B cell (primary cell): Measurements from ENCODE around the gene CHD5. TPM values are rescaled to one million over a fixed set of nuclear protein-coding genes. Genes with fewer than 3 reads are reported as not detected.

Experiments
- ATAC-seq: fragments of 200-7000 bp; cut with Tn5 transposase; one replicate; pipeline ENCODE4 v1.10.0; 2021; ENCODE audit warnings: low read depth, mild to moderate bottlenecking, moderate number of reproducible peaks, moderate library complexity
- CTCF ChIA-PET: fragments of 350-600 bp; sonication (Branson Sonifier 250); formaldehyde crosslinking; loops from one replicate; lab custom pipeline; 2021; ENCODE audit warnings: antibody characterized with exemption, inconsistent platforms; lab: Charles Lee
- POLR2A ChIA-PET: fragments of 350-600 bp; sonication (Branson Sonifier 250); formaldehyde crosslinking; loops from one replicate; lab custom pipeline; 2021; ENCODE audit warnings: antibody characterized with exemption; lab: Charles Lee
- DNase-seq: peaks from one replicate; pipeline ENCODE4 v3.0.0; 2013
- H2AFZ ChIP-seq: 2 replicates; pipeline ENCODE4 v1.6.1; 2012; ENCODE audit warnings: mild to moderate bottlenecking, low read depth, low read length; ENCODE audit not compliant: insufficient read depth, poor library complexity, severe bottlenecking
- H3K27ac ChIP-seq, 2 donors: 1 replicate in 1 of 2; 2 replicates in 1 of 2; pipeline ENCODE4 v1.5.1; 2012 to 2013; ENCODE audit warnings: low read length in 2 of 2, mild to moderate bottlenecking in 2 of 2, moderate library complexity in 1 of 2
- H3K27me3 ChIP-seq, 4 experiments: fragments of 200-600 bp in 1 of 4; sonication (generic) in 1 of 4; replicated peaks in 1 of 4; 1 replicate in 2 of 4; 2 replicates in 2 of 4; pipeline versions ENCODE4 v1.6.1 to v1.7.0; 2013 to 2016; ENCODE audit warnings: low read length in 3 of 4, mild to moderate bottlenecking in 2 of 4, mixed read lengths in 1 of 4, moderate library complexity in 1 of 4; ENCODE audit not compliant: insufficient read depth in 4 of 4, control insufficient read depth in 3 of 4; ENCODE audit errors: control extremely low read depth in 1 of 4
- H3K36me3 ChIP-seq, 2 experiments: replicated peaks in 1 of 2; 1 replicate in 1 of 2; 2 replicates in 1 of 2; pipeline versions ENCODE4 v1.6.1 to v1.7.1; 2013; ENCODE audit warnings: low read length in 1 of 2; ENCODE audit not compliant: insufficient read depth in 2 of 2, control insufficient read depth in 1 of 2; ENCODE audit errors: control extremely low read depth in 1 of 2, extremely low read depth in 1 of 2
- H3K4me1 ChIP-seq, 2 donors: fragments of 200-600 bp in 1 of 2; sonication (generic) in 1 of 2; 1 replicate in 1 of 2; 2 replicates in 1 of 2; pipeline versions ENCODE4 v1.5.1 to v1.6.1; 2013 to 2017; ENCODE audit warnings: low read length in 2 of 2; ENCODE audit not compliant: control insufficient read depth in 2 of 2, insufficient read depth in 2 of 2
- H3K4me2 ChIP-seq: replicated peaks from 2 replicates; pipeline ENCODE3; 2012; ENCODE audit warnings: mild to moderate bottlenecking, low read depth, low read length; ENCODE audit not compliant: poor library complexity, severe bottlenecking
- H3K4me3 ChIP-seq, 5 experiments: fragments of 200-600 bp in 1 of 5; sonication (generic) in 1 of 5; 1 replicate in 3 of 5; 2 replicates in 2 of 5; pipeline versions ENCODE4 v1.5.1 to v1.7.0; 2011 to 2016; ENCODE audit warnings: low read length in 4 of 5, mild to moderate bottlenecking in 4 of 5, low read depth in 2 of 5, control low read depth in 1 of 5, moderate library complexity in 1 of 5; ENCODE audit not compliant: insufficient read depth in 1 of 5; ENCODE audit errors: control extremely low read depth in 1 of 5, extremely low read depth in 1 of 5
- H3K79me2 ChIP-seq: fragments of 200-600 bp; sonication (generic); one replicate; pipeline ENCODE4 v1.6.0; 2016; ENCODE audit warnings: low read length; ENCODE audit not compliant: control insufficient read depth, insufficient read depth
- H3K9ac ChIP-seq: fragments of 200-600 bp; sonication (generic); 2 replicates; pipeline ENCODE4 v1.6.1; 2017; ENCODE audit warnings: mild to moderate bottlenecking, low read length, moderate library complexity
- H3K9me3 ChIP-seq, 3 donors: one replicate each; pipeline versions ENCODE4 v1.6.1 to v1.7.1; 2013; ENCODE audit warnings: low read length in 2 of 3; ENCODE audit not compliant: control insufficient read depth in 2 of 3, insufficient read depth in 1 of 3; ENCODE audit errors: control extremely low read depth in 1 of 3
- H4K20me1 ChIP-seq: 2 replicates; pipeline ENCODE4 v1.6.0; 2012; ENCODE audit warnings: mild to moderate bottlenecking, low read length; ENCODE audit not compliant: insufficient read depth, control insufficient read depth, poor library complexity, severe bottlenecking
- H3K27ac Mint-ChIP-seq: one replicate; pipeline ENCODE4 v1.8.0; 2021; ENCODE audit warnings: mixed read lengths
- H3K27me3 Mint-ChIP-seq: one replicate; pipeline ENCODE4 v1.8.0; 2021; ENCODE audit warnings: mixed read lengths
- H3K4me1 Mint-ChIP-seq: one replicate; pipeline ENCODE4 v1.8.0; 2021; ENCODE audit warnings: mixed read lengths
- H3K4me3 Mint-ChIP-seq: one replicate; pipeline ENCODE4 v1.8.0; 2021; ENCODE audit warnings: mixed read lengths
- H3K9me3 Mint-ChIP-seq: one replicate; pipeline ENCODE4 v1.8.0; 2022; ENCODE audit warnings: mixed read lengths; ENCODE audit not compliant: insufficient read depth
- CTCF ChIP-seq: fragments of 200-600 bp; IDR thresholded peaks from one replicate; pipeline ENCODE4 v1.8.0; 2022; ENCODE audit warnings: antibody characterized with exemption, mild to moderate bottlenecking
- EZH2 ChIP-seq: IDR thresholded peaks from 2 replicates; pipeline ENCODE4 v1.6.1; 2012; ENCODE audit warnings: borderline replicate concordance, low read depth, mild to moderate bottlenecking, moderate library complexity, low read length; ENCODE audit not compliant: insufficient read depth, poor library complexity, severe bottlenecking
- WGBS: methylation state at CpG from one replicate; pipeline ENCODE4 v1.1.5; 2013; ENCODE audit warnings: missing lambda C conversion rate; ENCODE audit not compliant: insufficient coverage; 5-methylcytosine and 5-hydroxymethylcytosine counted together
- intact Hi-C: fragments of 100-400 bp; cut with micrococcal nuclease; formaldehyde crosslinking; loops from one replicate; pipeline ENCODE4 v1.10.0; 2022
- polyA plus RNA-seq: library from polyadenylated mRNA; depleted of rRNA; stranded (reverse); fragments of >200 nt; gene quantifications from 2 replicates; pipeline ENCODE4 v1.2.3, GENCODE V29; 2012
- total RNA-seq, 2 donors: library from RNA; stranded (reverse); fragments of 120-200 nt in 1 of 2; gene quantifications; 1 replicate in 1 of 2; 2 replicates in 1 of 2; pipeline versions ENCODE4 v1.2.3 to v1.2.4, GENCODE V29; 2013 to 2022

The CHD5 gene
- total and polyA plus RNA-seq, 2 donors (not counting 1 experiment from before 2014, with no cell fraction given): 0.18 to 0.20 TPM

- Histone ChIP-seq H3K79me2 (no peaks in the 10 kb centered on the region), H3K27ac (no peak overlapping the region), H3K27me3 (peaks cover 0 to 12% (median under 1%) of the 10 kb centered on the region in 4 experiments), H3K4me2 (no peak overlapping the region), H3K9ac (no peak overlapping the region), H3K4me3 (no peak overlapping the region), H2AFZ (no peak overlapping the region), H4K20me1 (no peaks in the 10 kb centered on the region), H3K9me3 (peaks cover 0 to 3% (median 0%) of the 10 kb centered on the region in 3 donors), H3K4me1 (no peaks in the 10 kb centered on the region), H3K36me3 (no peaks in the 10 kb centered on the region)
- CTCF ChIA-PET: no interaction called here
- intact Hi-C loops: no loop called here
- WGBS: 60% methylated on average over 12 of the region's 12 CpGs
- DNase-seq: no peak
- TF ChIP-seq EZH2: no peak
- no peak for TF ChIP-seq CTCF
- no peaks in the 10 kb centered on the region for H3K4me1 Mint-ChIP-seq
- no peak overlapping the region for H3K4me3 Mint-ChIP-seq
- no peak overlapping the region for H3K27ac Mint-ChIP-seq
- POLR2A ChIA-PET: no interaction called here
- H3K27me3 Mint-ChIP-seq: peaks cover 8% of the 10 kb centered on the region
- H3K9me3 Mint-ChIP-seq: no peaks in the 10 kb centered on the region
- no peak for ATAC-seq
These were observed 74.9 kb downstream of the CHD5 start for GRCh38 chr1:6105218-6105679.

GRCh38 chr1:6104631-6105030 is 75.5 kb downstream of the CHD5 start:
- intact Hi-C loops: no loop called here
- Mint-ChIP-seq H3K9me3 (no peaks in the 10 kb centered on the region), H3K27me3 (peaks cover 7% of the 10 kb centered on the region), H3K4me3 (no peak overlapping the region), H3K27ac (no peak overlapping the region), H3K4me1 (no peaks in the 10 kb centered on the region)
- H3K9me3 ChIP-seq: peaks cover 0 to 3% (median 0%) of the 10 kb centered on the region in 3 donors
- no peak overlapping the region for H3K4me3 ChIP-seq
- no peak overlapping the region for H3K9ac ChIP-seq
- no peaks in the 10 kb centered on the region for H3K79me2 ChIP-seq
- ATAC-seq (no peak), DNase-seq (no peak)
- H2AFZ ChIP-seq: no peak overlapping the region
- no peak for TF ChIP-seq CTCF
- TF ChIP-seq EZH2: no peak
- H3K4me1 ChIP-seq: no peaks in the 10 kb centered on the region
- 87% methylated on average over 8 of the region's 9 CpGs for WGBS
- POLR2A ChIA-PET: no interaction called here
- no peaks in the 10 kb centered on the region for H4K20me1 ChIP-seq
- H3K27ac ChIP-seq: no peak overlapping the region
- H3K36me3 ChIP-seq: no peaks in the 10 kb centered on the region
- H3K27me3 ChIP-seq: peaks cover 0 to 12% (median under 1%) of the 10 kb centered on the region in 4 experiments
- H3K4me2 ChIP-seq: no peak overlapping the region
- CTCF ChIA-PET: no interaction called here
